ENCODE data around the gene COPB1.
"Not testable (repeated sequence)": the region's sequence is repeated elsewhere in the genome, so short reads cannot be mapped to it uniquely, and the experiment has no call there.

The COPB1 gene

DNA sequence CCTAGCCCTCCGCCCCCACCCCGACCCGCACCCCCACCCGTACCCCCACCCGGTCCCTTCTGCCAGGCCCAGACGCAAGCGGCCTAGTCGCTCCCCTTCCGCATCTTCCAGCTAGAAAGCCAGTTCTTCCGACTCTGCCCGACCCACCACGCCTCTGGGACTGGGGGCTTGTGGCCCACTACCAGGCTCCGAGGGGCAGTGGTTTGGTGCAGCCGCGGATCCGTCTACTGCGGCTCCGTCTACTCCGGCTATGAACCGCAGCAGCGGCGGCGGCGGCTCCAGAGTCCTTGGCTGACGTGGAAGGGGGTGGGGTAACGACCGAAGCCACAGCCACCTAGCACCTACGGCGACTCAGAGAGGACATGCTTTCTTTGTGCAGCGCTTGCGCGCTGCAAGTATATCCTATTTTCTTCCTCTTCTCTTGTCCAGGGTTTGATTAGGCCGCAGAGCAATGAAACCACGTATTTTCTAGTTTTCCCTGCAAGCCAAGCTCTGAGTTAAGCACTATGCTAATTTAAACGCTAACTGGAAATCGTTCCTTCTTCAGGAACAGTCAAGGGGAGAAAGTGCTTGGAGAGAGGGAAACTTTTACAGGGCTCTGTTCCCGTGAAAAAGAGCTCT, at the start of gene COPB1:
Gene COPB1, minus strand, starts transcription at position 252 of the 621 bp plus-strand sequence. CDS start 883 bp downstream, outside the sequence.
- DNase-seq = peak; percentile 96

DNA sequence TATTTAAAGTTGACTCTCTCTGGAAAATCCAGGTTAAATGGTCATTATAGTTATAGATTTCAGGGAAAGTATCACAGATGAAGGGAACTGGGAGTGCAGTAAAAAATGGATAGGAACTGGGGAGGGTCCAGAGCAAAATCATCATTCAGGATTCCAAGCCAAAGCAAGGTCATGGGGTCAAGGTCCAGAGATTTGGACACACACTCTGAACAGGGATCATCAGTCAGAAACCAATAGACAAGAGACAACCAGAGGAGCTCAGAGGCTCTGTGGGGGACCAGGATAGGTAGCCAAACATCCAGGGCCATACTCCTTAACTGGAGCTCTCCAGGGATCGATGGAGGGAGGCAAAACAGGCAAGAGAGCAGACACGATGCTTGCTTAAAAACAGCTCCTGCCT, 47.8 kb upstream of the COPB1 start:
- DNase-seq = no peak

- DNase-seq = no peak
Measured at GRCh38 chr11:14546672-14547071, 47.1 kb upstream of the COPB1 start.

GRCh38 chr11:14544611-14545010, 45.0 kb upstream of the COPB1 start:
- DNase-seq = no peak

- no peak for DNase-seq
Measured at GRCh38 chr11:14543260-14543659, 43.6 kb upstream of the COPB1 start.

- DNase-seq = no peak
Measured at GRCh38 chr11:14542324-14542723, 42.7 kb upstream of the COPB1 start.

- DNase-seq = no peak
Measured at GRCh38 chr11:14541192-14541947, 41.8 kb upstream of the COPB1 start.

GRCh38 chr11:14539982-14540421, 40.4 kb upstream of the COPB1 start:
- DNase-seq = no peak

- DNase-seq = no peak
Measured at GRCh38 chr11:14538926-14539554, 39.4 kb upstream of the COPB1 start.

- DNase-seq = no peak
Measured at GRCh38 chr11:14538271-14538925, 38.8 kb upstream of the COPB1 start.

DNA sequence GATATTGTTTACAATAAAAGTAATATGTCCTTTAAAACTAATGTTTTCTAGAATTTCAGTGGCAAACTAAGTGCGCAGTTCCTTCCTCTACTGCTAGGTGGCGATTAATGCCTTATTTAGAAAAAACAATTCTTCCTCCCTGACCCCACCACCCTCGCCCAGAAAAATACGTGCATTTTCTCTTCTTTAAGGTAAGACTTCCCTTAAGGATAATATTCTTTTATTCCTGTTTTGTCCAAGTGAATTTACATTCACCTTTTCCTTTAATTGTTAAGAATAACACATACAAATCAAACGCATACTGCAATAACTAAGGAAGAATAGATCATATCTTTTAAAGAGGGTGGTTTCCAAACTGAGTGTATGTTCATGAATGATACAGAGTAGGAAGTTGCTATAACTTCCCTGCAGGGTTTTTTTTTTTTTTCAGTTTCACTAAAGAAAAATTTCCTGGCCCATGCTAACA, 37.6 kb upstream of the COPB1 start:
- no peak for DNase-seq

- not testable (repeated sequence) for DNase-seq
Measured at GRCh38 chr11:14535166-14535565, 35.6 kb upstream of the COPB1 start.

DNA sequence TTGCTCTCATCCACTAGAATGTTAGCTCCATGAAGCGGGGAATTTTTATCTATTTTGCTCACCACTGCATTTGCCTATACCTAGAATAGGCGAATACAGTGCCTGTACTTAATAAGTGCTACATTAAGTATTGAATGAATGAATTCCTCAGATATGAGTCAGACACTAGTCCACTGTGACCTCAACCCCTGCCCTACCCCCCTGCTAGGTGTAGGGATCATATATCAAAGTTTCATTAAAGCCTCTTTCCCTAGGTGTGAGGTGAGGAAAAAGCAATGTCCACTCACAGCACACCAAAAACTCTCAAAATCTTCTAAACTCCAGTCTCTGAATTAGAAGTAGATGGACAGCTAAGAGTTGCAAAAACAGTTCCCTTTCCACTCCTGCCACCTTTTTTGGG, 30.3 kb upstream of the COPB1 start:
- DNase-seq = no peak

DNA sequence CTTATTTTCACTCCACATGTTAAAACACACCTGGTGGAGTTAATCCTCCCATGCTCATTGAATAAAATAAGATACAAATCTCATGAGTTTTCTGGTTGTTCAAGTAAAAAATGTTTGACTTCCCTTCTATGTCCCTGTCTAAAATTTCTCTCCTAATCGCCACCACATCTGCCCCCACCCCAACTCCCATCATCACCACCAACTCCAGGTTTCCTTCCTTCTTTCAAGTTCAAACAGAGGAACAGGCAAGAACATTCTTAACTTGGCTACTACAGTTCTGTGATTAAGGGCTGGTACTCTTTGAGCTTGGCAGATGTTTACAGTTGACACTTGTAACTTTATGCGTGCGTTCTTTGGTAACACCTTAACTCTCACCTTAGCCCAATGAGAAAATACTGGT, 29.7 kb upstream of the COPB1 start:
- DNase-seq = no peak

DNA sequence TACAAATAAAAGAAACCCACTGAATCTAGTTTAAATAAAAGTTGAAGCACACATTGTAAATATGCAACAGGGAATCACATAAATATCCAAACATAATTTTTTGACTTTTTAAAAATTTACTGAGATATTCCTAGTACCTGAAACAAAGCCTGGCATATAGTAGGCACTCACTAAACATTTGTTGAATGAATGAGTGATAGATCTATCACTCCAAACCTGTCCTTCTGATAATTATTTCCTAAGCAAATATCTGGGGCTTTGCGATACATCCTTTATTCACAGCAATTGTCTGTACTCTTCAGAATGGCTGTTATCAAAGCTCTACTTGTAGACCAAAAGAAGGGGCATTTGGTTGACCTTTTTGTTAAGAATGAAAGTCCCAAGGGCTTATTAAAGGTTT, 23.2 kb upstream of the COPB1 start:
- DNase-seq = no peak

DNA sequence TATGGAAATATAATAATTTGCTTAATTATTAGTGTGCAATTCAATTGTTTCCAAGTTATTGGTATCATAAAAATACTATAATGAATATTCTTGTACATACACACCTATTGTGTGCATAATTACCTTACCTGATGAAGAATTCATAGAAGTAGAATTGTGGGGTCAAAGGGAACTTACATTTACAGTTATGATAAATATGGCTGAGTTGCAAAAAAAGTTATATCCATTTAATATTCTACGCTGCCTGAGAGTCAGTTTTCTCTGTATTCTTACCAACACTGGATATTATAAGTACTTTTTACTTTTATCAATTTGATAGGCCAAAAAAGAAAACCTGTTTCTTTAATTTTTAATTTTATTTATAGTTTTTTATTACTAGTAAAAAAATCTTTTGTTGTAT, 22.6 kb upstream of the COPB1 start:
- DNase-seq = no peak

DNA sequence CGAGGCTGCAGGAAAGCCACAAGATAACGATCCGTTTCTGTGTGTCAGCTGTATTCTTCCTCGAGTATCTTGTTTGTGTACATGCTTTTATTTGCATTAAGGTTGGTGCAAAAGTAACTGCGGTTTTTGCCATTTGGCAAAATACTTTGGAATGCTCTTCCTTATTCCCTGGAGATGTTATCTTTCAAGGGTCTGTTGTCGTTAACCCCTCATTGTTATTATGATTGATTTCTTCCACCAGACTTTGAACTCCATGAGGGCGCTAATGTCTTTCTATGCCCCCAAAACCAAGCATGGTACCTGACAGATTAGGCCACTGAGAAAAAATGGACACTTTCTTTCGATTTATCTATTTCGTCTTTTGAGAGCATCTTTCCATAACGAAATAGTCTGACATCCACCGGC, 21.1 kb upstream of the COPB1 start:
- DNase-seq = no peak

- DNase-seq = peak; percentile 97
Measured at GRCh38 chr11:14519917-14520746, 20.5 kb upstream of the COPB1 start, which contains the start of gene PSMA1. Gene PSMA1, minus strand, starts transcription at chr11:14520386. Its CDS starts 87 bp downstream, at chr11:14520299.

DNA sequence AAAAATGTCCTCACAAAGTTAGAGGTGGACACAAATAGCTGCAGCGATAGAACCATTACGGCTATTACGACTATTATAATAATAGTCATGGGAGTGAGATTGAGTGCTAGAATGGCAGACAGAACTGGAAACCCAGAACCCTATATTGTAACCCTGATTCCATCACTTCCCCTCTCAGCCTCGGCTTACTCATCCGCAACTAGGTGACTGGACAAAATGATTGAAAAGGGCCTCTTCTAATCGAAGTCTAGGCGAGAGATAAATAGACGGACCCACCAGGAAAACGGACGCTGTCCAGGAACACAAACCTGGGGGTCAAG, 19.9 kb upstream of the COPB1 start:
- DNase-seq = no peak

DNA sequence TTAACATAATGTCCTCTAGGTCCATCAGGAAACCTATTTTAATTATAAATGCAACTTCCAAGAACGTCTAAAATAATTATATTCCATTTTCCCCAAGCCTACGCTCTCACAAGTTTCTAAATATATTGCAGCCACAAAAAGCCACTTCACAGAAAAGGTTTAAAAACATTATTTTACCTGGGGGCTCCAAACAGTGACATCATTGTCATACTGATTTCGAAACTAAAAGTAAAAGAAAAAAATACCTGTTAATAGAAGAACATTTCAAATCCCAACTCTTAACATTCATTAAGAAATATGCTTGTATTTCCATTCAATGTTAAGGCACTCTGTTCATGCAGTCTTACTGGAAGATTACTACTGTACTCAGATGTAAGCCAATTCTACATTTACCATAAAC, 19.2 kb upstream of the COPB1 start:
- DNase-seq = no peak

DNA sequence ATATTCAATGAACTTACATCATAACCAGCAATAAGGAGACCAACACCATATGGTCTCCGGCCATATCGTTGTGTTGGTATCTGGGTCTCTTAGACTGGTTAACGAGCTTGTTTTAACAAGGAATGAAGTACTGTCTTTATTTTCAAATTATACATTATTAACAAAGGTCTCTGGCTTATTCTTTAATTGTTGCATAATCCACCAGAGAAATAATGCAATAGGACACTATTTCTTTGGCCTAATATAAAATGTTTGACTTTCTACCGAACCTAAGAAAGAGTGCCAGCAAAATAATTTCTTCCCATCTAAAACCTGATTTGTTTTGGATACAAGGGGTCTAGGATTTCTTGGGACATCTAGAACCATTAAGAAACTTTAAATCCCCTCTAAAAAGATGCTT, 14.2 kb upstream of the COPB1 start:
- DNase-seq = no peak

DNA sequence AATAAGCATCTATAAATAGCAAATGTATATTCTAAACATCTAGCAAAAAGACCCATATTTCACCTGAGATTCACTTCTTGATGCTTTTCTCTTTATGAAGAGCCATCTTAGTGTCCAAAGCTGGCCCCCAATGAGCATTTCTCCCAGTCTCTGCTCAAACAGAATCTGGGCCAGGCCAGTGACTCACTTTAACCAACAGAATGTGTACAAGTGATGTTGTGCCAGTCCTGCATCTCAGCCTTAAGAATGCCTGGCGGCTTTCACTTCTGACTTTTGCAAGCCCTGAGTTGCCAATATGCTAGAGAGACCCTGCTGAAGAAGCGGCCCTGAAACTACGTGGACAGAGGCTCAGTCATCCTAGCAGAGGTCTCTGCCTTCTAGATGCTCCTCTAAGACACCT, 6.9 kb upstream of the COPB1 start:
- no peak for DNase-seq

DNA sequence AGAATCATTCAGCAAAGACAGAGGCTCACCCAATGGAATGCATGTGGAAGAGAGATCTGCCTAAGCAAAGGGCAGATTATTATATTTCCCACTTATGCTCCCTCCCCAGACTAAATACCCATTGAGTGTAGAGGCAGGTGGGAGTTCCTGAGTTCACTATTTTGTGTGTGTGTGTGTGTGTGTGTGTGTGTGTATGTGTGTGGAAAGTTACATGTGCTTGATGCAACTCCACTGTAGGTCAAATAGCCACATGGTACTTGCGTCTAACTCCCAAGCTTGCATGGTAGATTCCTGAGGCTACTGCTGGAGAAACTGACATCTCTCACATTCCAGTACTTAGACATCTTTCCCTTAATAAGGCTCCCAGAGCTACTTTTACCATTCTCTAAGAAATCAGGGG, 3.4 kb upstream of the COPB1 start:
- DNase-seq = no peak
